ENCODE results near the gene CCNE1. TPM values are rescaled to one million over a fixed set of nuclear protein-coding genes. Genes with fewer than 3 reads are reported as not detected.

CCNE1 gene
- total RNA-seq, 4 donors from 2014 or later = 9.1 to 15.6 (median 13.0) TPM

DNA sequence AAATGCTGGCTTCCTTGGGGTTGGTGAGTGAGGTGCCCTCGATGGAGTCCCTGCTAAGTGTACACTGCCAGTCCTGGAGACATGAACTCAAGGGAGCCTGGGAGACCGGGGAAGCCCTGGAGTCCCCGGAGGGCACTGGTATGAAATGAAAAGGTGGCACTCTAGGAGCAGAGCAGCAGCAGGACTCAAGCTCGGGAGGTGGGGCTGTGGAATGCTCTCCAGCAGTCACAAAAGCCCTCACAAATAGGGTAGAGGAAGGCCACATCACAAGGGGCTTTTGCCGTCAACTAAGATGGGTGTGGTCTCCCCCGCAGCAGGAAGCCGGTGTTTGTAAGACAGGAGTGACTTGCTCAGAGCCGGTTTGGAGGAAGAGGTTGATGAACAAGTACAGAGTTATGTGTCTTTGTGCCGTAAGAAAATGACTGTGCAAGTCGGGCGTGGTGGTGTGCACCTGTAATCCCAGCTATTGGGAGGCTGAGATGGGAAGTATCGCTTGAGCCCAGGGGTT is 19.3 kb downstream of the CCNE1 start:
- no peak overlapping the region for H3K4me3 ChIP-seq (ENCODE audit: low read depth, poor library complexity, severe bottlenecking)
- 48 to 50% methylated on average over 12 of the region's 12 CpGs for WGBS, 2 donors
- TF ChIP-seq POLR2A (IDR thresholded peaks at IDR 0.05) = no peak
- TF ChIP-seq, protein P1, sequence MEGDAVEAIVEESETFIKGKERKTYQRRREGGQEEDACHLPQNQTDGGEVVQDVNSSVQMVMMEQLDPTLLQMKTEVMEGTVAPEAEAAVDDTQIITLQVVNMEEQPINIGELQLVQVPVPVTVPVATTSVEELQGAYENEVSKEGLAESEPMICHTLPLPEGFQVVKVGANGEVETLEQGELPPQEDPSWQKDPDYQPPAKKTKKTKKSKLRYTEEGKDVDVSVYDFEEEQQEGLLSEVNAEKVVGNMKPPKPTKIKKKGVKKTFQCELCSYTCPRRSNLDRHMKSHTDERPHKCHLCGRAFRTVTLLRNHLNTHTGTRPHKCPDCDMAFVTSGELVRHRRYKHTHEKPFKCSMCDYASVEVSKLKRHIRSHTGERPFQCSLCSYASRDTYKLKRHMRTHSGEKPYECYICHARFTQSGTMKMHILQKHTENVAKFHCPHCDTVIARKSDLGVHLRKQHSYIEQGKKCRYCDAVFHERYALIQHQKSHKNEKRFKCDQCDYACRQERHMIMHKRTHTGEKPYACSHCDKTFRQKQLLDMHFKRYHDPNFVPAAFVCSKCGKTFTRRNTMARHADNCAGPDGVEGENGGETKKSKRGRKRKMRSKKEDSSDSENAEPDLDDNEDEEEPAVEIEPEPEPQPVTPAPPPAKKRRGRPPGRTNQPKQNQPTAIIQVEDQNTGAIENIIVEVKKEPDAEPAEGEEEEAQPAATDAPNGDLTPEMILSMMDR (IDR thresholded peaks at IDR 0.05) = no peak
- DNase-seq (ENCODE audit: low spot score in 2 of 2) = no peak
- intact Hi-C loops (cut with DNase I; ENCODE audit: low total_unique reads) = no loop called here

DNA sequence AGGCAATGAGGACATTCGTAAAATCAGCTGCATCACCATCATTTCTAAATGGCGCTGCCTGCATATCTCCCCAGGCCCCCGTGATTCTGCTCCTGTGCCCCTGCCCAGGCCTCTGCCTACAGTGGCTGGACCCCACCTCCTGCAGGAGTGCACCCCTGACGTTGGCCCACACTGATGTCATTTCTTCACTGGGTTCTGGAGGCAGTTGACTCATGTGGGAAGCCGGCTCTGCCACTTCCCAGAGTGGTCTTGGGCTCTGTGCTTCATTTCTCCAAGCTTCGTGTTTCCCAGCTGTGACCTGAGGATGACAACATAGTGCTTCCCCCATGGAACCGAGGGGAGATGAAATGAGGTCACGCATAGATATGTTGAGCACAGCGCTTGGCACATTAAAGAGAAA is 19.9 kb downstream of the CCNE1 start:
- no peak for DNase-seq (ENCODE audit: low spot score in 2 of 2)
- no peak for TF ChIP-seq POLR2A (IDR thresholded peaks at IDR 0.05)
- TF ChIP-seq, protein P1 (IDR thresholded peaks at IDR 0.05) = no peak
- WGBS, 2 donors = 77 to 80% methylated on average over 9 of the region's 9 CpGs
- H3K4me3 ChIP-seq (ENCODE audit: low read depth, poor library complexity, severe bottlenecking) = no peak overlapping the region
- intact Hi-C loops (cut with DNase I; ENCODE audit: low total_unique reads) = no loop called here

DNA sequence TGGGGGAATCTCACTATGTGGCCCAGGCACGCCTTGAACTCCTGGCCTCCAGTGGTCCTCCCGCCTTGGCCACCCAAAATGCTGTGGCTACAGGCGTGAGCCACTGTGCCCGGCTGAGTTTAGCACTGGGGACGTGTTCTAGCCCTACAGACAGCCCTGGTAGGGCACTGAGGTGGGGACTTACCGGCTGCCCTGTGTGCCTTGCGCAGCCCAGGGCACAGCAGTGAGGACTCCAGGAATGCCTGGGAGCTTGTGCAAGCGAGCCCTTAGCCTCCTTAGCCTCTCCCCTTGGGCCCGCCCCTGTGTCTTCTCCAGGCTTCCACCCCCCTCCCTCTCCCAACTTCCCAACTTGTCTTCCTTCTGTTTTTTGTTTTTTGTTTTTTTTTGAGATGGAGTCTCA is 21.0 kb downstream of the CCNE1 start:
- TF ChIP-seq, protein P1 (IDR thresholded peaks at IDR 0.05) = no peak
- no peak for TF ChIP-seq POLR2A (IDR thresholded peaks at IDR 0.05)
- no peak overlapping the region for H3K4me3 ChIP-seq (ENCODE audit: low read depth, poor library complexity, severe bottlenecking)
- no peak for DNase-seq (ENCODE audit: low spot score in 2 of 2)
- WGBS, 2 donors = 87 to 89% methylated on average over 8 to 9 of the region's 9 CpGs
- intact Hi-C loops (cut with DNase I; ENCODE audit: low total_unique reads) = no loop called here

DNA sequence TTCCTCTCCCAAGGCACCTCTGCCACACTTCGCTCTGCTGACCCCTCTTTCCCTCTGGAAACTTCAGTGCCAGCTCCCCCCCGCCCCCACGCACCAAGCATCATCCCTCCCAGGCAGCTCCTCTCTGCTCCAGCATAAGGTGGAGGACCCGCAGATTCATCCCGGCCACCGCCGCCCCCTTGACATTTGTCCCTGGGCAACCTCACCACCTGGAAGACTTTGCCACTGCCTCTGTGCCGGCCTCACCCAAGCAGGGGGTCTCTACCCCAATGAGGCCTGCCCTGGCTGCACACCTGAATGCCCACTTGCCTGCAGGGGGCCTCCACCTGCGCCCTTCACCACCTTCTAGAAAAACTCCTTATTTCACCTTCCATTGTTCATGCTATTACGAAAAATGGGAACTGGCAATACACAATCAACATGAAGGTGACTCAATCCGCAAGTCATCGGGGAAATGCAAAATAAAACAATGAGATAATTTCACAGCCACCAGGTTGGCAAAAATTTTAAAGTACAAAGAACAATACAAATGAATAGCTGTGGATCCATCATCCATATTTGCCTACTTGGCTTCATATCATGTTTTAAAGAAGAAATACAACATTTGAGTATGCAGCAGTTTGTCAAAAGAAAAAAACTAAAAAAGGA is 21.9 kb downstream of the CCNE1 start:
- DNase-seq (ENCODE audit: low spot score in 2 of 2) = no peak
- intact Hi-C loops (cut with DNase I; ENCODE audit: low total_unique reads) = no loop called here
- TF ChIP-seq, protein P1 (IDR thresholded peaks at IDR 0.05) = no peak
- H3K4me3 ChIP-seq (ENCODE audit: low read depth, poor library complexity, severe bottlenecking) = no peak overlapping the region
- WGBS, 2 donors = 84 to 88% methylated on average over 12 of the region's 12 CpGs

DNA sequence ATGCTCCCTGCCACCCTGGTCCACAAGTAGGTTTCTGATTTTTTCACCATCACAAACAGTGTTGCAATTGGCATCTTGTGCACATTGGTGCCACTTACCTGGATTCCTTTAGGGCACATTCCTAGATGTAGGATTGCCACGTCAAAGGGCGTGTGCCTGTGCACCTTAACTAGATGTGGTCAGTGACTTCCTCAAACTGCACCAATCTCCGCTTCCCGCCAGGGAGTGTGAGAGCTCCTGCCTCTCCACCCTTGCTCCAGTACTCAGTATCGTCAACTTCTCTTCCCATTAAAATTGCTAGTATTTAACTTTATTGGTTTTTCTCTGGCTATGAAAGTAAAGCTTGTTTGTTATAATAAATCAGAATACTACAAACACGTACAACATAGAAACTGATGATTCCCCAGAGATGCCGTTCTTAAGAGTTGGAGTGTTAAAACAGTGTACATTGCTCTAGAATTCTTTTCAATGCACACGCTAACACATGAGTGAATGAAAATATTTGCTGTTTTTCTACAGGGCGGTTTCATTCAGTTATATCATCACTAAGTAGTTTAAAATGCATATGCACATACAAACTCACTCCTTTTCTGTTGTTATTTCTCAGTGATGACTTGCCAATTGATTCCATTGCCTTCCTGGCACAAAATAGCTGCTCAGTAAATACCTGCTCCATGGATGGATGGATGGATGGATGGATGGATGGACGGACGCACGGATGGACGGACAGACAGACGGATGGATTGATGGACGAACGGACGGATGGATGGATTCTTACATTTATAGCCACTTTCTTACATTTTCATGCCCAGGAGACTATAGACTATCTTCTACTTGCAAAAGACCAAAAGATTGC is 23.4 kb downstream of the CCNE1 start:
- intact Hi-C loops (cut with DNase I; ENCODE audit: low total_unique reads) = no loop called here
- TF ChIP-seq POLR2A (IDR thresholded peaks at IDR 0.05) = no peak
- 79% methylated on average over 17 of the region's 17 CpGs for WGBS, 2 donors
- DNase-seq (ENCODE audit: low spot score in 2 of 2) = no peak
- H3K4me3 ChIP-seq (ENCODE audit: low read depth, poor library complexity, severe bottlenecking) = no peak overlapping the region

DNA sequence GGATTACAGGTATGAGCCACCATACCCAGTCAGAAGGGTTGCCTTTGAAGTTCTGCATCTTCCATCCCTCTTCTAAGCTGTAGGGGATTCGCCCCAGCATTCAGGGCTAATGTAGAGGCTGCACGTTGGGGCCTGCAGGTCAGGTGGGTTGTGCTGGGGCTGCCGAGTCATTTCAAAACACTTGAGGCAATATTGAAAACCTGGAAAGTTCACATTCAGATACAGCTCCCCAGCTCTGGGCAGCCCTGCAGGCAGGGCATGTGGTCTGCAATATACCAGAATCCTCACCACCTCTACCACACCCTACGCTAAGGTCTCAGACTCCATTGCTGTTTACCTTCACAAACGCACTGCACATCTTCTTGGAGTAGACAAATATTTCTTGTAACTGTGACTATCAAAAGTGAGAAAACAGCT is 24.6 kb downstream of the CCNE1 start:
- TF ChIP-seq POLR2A (IDR thresholded peaks at IDR 0.05) = no peak
- TF ChIP-seq, protein P1 (IDR thresholded peaks at IDR 0.05) = no peak
- no peak overlapping the region for H3K4me3 ChIP-seq (ENCODE audit: low read depth, poor library complexity, severe bottlenecking)
- intact Hi-C loops (cut with DNase I; ENCODE audit: low total_unique reads) = no loop called here
- DNase-seq (ENCODE audit: low spot score in 2 of 2) = no peak
- WGBS, 2 donors = 56 to 63% methylated on average over 5 of the region's 5 CpGs
